ENCODE results near the gene HNRNPA1.
"Not testable (repeated sequence)": the region's sequence is repeated elsewhere in the genome, so short reads cannot be mapped to it uniquely, and the experiment has no call there.

HNRNPA1 gene

DNA sequence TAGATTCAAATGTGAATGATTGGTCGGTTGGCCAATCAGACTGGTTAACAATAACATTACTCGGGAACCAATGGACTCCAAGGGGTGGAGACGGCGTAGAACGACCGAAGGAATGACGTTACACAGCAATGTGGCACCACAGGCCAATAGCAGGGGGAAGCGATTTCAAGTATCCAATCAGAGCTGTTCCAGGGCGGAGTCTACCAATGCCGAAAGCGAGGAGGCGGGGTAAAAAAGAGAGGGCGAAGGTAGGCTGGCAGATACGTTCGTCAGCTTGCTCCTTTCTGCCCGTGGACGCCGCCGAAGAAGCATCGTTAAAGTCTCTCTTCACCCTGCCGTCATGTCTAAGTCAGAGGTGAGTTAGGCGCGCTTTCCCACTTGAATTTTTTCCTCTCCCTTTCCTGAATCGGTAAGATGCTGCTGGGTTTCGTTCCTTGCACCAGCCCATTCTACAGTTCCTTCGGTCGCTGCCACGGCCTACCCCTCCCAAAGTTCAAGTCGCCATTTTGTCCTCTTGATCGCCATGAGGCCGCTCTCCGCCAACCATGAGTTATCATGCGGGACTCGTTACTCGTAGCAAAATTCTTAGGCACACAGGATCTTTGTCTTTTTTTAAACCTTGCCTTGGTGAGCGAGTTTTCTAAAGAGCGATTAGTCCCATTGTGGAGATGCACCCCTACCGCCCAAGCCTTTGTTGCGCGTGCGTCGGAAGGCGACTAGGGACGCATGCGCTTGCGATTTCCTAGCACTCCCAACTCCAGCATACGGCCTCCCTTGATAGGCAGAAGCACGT, at the start of gene HNRNPA1:
Gene HNRNPA1, plus strand, starts transcription at position 259 of the 793 bp plus-strand sequence. Its CDS starts 82 bp downstream, at position 341.
- peak; percentile 98 for DNase-seq

DNA sequence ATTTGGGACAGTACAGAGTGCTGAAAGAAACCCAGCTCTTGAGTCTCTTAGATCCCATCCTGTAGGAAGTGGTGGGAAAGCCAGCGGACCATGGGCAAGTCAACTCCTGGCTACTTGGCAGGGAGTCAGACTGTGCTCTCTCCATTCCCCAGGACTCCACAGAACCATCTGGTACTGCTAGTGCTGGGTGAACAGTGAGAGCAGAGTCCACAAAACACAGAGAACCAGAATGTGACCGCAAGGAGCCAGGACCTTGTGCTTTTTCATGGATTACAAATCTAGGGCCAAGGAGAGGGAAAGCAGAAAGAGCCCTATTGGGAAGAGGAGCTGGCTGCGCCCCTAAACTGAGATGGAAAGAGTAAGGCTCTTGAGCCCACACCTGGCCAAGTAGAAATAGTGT, 49.3 kb upstream of the HNRNPA1 start:
- not testable (repeated sequence) for DNase-seq

DNA sequence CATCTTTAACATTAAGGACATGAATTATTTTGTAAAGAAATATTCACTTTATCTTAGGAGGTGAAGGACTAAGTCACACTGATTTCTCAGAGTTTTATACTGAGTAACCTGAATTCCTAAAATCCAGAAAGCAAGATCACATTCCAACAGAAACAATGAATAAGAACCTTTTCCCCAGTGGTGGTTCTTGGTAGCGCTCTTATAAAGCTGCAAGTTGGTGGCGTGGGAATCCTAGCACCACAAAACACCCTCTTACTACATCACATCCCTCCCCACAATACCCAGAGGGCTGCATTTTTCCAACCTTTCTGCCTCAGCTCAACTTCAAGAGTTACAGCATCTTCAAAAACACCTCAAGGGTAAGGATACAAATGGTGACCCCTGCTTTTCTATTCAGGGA, 47.7 kb upstream of the HNRNPA1 start:
- no peak for DNase-seq

DNA sequence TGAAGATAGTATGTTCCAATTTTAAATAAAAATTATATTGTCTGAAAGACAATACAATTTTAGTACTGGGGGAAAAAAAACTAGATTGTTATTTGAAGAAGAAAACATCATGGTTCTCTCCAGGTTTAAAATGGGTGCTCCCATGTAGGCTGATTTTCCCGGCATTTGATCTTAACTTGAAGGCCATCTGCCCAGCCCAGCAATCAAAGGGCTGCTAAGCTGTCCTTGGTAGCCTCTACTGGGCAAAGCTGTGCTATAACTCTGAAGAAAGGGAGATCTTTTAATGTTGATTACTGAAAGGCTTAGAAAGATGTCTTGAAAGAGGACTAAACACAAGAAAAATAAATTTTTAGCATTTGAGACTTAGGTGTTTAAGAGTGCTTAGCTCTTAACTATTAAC, 42.0 kb upstream of the HNRNPA1 start:
- no peak for DNase-seq

DNA sequence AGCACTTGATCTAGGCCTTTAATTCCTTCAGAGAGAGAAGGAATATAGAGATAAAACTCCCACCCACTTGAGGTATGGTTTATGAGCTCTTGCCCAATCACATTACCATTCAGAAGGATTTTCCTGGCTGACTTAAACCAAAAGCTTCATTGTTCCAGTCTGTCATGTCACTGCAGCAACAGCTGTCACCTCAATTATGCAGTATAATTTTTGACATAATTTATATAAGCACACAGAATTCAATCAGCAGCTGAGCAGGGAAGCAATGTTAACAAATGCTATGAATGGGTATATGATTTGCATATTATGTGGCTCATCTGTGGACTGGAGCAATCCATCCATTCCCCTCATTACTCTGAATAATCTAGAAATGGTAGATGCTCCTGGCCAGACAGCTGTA, 40.9 kb upstream of the HNRNPA1 start:
- DNase-seq: no peak

DNA sequence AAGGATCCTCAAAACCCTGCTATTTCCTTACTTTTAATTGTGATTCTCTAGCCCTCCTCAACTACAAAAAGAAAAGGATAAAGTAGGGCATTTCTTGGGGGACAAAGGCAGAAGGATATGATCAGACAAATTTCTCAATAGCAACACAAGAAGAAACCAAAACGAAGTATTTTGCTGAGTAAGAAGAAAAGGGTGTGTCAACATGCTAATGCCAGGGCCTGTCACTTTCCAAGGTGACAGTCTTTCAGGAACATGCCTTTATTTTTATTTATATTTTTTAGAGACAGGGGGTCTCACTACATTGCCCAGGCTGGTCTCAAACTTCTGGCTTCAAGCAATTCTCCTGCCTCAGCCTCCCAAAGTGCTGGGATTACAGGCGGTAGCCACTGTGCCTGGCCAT, 40.4 kb upstream of the HNRNPA1 start:
- DNase-seq: no peak

DNA sequence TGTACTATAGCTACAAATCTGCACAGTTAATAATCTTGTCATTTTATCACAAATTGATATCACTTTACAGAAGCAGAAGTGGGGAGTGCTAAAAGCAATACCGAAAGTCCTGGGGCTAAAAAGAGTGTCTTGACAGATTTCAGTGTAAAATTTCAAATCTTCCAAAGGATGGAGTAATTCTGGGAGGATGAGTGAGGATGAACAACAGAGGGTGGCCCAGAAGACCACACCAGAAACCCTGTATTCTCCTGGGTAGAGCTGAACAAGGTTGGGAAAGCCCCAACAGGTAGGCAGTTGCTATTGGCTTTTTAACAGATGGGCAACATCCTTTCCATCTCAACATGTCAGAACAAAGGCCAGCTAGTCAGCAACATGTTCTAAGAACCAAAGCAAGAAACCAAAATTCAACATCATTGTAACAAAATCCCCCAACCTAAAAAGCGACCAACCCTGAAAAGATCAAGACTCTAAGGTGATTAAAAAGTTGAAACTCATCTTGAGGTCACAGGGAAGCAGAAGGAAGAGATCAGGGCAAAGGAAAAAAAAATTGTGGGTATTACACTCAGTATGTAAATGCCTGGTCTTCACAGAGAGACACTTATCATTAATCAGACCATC, 39.4 kb upstream of the HNRNPA1 start:
- DNase-seq: no peak

DNA sequence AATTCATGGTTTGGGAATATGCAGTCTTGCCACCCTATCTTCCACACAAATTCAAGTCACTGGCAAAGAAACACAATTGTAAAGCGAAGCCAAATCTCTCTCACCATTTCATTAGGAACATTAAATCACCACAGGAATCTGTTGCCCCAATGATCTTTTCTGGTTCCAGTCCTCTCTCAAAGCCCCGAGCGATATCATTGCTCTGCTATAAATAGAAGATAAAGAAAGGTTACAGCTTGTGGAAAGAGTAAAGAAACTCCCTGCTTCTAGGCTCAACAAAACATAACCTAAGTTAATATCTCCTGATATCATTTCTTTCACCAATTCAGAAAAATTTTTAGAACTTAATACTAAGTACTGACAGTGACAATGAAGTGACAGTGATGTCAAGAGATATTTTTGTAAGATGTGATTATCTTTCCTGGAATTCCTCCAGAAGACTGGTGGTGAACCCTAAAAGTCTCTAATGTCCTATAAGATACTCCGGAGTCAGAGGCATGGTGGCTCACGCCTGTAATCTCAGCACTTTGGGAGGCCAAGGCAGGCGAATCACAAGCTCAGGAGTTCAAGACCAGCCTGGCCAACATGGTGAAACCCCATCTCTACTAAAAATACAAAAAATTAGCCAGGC, 34.4 kb upstream of the HNRNPA1 start:
- no peak for DNase-seq

DNA sequence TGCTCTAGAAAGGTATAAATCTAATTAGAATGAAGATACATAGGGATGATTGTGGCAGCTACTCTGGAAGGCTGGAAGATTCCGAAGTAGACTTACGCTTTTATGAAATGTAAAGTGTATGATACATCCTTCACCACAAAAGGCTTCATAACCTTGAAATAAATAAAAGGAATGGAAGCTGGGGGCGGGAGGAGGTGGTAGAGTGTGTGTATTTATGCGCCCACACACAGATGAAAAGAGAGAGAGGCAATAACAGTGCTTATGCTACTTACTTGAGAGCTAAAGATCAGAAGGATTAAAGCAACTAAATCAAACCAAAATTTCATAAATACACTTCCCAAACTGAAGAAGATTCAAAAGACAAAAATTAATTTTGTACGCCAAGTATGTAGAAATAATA, 31.0 kb upstream of the HNRNPA1 start:
- no peak for DNase-seq

DNA sequence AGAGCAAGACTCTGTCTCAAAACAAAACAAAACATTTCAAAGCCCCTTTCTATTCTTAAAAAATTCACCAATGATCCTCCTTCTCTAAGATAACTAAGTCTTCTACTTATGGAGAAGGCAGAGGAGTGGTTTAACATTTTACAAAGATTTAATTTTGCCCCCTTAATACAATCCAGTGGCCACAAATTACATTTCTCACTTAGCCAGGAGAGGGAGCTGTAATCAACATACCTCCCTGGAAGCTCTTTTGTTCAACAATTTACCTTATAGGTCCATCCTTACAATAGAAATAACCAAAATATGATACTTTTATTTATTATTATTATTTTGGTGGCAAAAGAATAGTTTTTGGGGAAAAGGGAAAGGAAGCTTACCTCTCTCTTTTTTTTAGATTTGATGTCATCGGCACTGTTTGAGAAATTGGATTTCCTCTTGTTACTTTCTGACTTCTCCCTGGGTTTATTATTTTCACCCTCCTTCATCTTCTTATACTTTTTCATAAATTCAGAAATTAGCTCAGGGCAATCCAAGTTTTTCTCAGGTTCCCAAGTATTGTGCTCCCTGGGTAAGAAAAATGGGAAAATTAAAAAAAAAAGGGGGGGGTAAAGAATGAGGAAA, 28.8 kb upstream of the HNRNPA1 start:
- DNase-seq: no peak

DNA sequence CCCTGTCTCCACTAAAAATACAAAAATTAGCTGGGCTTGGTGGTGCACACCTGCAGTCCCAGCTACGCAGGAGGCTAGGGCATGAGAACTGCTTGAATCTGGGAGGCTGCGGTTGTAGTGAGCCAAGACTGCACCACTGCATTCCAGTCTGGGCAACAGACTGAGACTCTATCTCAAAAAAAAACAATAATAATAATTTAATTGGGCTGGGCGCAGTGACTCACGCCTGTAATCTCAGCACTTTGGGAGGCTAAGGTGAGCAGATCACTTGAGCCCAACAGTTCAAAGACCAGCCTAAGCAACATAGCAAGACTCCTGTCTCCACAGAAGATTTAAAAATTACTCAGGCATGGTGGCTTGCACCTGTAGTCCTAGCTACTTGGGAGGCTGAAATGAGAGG, 27.3 kb upstream of the HNRNPA1 start:
- no peak for DNase-seq

DNA sequence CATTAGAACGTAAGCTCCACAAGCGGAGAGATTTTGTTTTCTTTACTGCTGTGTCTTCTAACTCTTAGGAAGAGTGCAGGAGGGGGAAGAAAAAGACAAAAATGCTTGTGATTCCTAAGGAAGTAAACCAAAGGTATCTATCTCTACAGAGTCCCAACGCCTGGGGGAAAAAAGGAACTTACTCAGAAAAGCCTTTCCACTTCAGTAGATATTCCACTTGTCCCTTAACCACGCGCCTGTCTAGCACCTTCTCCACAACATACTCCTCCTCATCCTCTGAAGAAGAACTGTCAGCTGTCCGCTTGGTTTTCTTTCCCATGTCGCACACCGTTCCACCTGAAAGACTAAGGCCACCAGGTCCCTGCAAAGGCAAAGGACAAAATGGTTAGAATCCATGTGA, 23.2 kb upstream of the HNRNPA1 start:
- no peak for DNase-seq

DNA sequence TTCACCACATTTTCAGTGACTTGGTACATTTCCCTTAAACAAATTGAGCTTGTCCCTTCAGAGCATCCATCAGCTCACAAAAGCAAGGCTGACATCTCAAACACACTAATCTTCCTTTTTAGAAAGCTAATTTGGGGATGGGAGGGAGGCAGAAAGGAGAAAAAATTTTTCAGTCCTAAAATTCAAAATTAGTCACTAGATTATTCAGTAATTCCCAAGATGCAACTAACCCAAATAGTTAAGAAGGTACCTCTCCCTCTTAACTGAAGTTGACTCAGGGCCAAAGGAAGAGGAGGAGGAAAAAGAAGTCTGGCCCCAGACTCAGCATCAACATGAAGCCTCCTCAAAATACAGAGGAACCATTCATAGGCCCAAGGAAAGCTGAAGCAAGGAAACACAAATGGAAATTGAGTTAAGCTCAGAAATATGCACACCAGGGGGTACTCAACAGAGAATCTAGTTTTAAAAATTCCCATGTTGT, 22.3 kb upstream of the HNRNPA1 start:
- DNase-seq: no peak

DNA sequence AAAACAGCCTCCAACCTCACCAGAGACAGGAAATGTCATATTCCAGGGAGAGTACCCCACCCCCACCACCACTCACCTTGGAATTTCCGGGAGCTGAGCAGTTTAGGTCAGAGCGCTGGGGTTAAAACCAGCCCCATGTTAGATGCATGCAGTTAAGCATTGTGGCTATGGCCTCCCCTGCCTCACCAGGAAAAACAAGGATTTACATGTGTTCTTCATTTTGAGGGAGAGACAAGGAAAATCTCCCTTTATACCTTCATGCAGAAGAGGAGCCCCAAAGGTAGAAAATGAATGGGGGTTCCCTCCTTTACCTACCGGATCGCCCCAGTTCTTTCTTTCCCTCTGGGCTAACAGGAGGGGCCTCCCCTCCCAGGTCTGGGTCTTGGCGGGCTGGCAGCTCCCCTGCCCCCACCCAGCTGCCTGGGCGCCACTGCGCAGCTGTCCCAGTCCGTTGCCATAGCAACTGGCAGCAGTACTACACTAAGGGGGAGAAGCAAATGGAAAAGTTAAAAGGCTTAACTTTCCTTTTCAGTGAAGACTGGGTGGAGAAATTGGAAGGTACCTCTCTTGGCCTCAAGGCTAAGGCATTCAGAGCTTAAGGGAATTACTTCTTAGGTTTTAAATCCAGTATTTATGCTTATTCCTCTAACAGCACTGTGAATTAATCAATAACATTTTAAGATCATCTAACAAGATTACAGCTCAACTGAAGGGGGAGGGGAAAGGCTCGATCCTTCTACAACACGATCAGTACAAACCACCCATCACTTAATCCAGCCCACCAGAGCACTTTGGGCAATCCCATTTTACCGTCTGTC, 21.1 kb upstream of the HNRNPA1 start:
- peak; percentile 66 for DNase-seq

DNA sequence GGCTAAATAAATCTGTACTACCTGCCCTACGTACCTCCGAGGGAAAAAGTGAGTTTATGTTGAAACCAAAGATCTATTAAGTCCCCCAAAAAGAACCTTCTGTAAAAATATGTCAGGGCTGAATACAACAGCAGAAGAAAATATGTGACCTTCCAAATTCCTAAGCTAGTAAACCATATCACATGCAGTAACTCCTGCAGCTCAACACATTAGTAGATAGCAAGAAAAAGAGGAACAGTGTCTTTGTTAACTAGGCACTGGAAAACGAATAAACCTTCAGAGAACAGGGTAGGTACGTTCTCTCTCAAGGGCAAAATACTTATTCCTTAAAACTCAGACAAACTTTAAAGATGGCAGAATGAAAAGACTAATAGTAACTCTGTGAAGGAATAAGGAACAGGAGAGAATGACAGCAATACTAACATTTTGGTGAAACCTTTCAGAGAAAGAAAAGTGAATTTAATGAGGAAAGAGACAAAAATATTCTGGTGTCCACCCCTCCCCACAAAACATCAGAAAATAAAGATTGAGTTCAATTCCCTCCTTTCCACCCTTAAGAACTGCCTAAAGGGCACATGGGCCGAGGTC, 18.6 kb upstream of the HNRNPA1 start:
- no peak for DNase-seq

DNA sequence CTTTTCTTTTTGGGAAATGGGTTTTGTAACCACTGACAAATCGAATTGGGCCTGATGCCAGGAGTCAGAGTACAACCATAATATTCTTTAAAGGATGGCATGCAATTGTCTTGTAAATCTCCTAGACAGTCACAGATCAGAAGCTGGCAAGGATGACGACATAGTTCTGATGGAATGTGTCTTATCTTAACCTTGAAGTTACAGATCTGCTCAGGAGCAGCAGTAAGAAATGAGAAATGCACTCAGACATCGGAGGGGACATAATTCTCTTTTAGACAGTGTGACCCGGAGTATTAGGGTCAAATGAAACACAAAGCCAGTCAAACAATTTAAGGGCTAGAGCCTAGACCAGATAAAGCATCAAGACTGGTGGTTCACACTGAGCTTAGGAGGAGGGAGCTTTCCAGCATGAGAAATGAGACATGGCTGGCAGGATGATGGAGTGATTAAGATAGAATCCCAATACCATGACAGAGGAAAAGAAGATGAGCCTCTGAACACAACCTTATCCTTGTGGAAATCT, 18.1 kb upstream of the HNRNPA1 start:
- DNase-seq: no peak

DNA sequence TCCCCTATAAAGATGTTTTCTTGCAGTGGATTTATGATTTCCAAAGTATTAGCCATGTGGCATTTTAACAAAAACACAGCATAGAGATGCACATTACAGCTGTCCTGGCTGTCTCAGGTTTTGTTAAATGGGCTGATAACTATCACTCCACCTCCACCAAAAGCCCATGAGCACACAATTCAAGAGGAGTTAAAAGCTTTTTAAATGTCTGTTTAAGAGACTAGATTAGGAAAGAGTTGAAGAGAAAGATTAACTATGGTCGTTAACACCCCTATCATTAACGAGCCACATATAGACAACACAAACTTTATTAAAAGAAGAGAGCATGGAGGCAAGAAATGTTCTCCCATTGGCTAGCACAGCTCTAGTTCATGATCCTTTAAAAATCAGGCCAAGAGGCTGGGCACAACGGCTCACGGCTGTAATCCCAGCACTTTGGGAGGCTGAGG, 15.1 kb upstream of the HNRNPA1 start:
- no peak for DNase-seq

DNA sequence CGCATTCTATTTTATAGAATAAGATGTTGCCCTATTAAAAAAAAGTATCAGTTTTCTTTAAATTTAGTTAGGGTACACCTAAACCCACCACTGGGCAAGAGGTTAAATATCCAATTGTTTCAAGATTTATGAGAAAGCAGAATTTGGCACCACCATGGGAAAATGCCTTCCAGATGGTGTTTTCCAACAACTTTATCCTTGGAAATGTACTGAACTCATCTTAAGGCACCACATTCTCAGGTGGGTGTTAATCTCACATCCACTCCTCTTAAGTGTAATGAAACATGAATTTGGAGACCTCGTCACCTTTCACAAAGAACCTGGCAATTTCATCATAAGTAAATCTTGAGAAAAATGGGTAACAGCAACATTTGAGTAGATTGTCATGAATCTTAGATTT, 13.7 kb upstream of the HNRNPA1 start:
- DNase-seq: no peak

DNA sequence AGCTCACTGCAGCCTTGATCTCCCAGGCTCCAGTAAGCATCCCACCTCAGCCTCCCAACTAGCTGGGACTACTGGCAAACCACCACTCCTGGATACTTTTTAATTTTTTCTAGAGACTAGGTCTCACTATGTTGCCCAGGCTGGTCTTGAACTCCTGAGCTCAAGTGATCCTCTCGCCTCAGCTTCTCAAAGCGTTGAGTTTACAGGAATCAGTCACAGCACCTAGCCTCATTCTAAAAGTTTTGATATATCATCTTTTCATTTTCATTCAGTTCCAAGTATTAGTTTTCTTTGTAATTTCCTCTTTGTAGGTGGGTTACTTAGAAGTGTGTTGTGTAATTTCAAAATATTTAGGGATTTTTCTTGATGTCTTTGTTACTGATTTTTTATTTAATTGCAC, 10.2 kb upstream of the HNRNPA1 start:
- no peak for DNase-seq

DNA sequence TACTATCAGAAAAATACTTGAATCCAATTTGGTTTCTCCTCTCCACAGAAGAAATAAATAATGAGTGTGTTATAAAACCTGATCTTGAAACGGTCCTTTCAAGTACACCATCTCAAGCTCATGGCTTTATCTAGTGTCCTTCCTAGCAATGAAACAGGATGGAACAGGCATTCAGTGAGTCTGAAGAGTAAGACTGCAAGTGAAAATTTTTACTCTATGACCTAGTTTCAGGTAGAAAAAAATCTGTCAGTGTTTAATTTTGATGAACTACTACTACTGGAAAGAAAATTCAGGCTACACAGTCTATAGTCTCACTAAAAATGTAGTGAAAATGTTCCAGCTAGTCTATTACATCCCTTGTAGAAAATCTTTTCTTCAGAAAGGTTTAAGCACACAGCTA, 8.3 kb upstream of the HNRNPA1 start:
- DNase-seq: no peak

DNA sequence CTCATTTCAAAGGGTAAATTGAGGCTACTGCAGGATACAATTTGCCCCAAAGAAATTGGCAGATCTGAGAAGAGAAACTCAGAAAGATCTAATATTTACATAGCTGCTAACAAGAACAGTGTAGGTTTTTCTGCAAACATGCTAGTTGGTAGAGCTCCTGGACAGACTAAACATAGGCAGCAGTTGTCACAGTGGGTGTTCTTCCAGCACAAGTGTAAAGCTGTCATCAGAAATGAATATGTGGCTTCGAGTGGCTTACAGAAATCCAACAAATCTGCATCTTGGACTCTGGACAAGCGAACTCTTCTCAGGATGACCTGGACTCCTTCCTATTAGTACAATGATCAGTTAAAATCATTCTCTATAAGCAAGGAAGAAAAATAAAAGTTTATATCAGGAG, 6.5 kb upstream of the HNRNPA1 start:
- DNase-seq: no peak

DNA sequence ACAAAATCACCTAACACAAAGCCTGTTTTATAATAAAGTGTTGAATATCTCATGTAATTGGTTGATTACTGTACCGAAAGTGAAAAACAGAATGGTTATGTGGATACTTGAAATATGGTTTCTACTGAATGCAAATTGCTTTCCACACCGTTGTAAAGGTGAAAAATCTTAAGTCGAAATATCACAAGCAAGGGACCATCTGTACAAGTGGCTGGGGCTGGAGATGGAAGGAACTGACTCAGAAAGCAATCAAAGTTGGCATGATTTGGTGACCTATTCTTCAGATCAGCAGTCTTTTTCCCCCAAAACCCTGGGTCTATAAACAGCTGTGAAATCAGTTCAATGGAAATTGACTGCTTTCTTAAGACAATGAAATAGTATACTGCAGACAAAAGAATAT, 4.2 kb upstream of the HNRNPA1 start:
- no peak for DNase-seq
